ENCODE data around the gene SOHLH1.

The SOHLH1 gene

GRCh38 chr9:135705376-135705775, 6.1 kb upstream of the SOHLH1 start:
- H3K4me1 ChIP-seq (ENCODE audit: insufficient read depth, low read length) = no peaks in the 10 kb centered on the region
- H3K4me3 ChIP-seq (ENCODE audit: low read length) = no peak overlapping the region
- peaks cover 65% of the 10 kb centered on the region for H3K27me3 ChIP-seq (ENCODE audit: insufficient read depth, low read length)

GRCh38 chr9:135704483-135704882, 5.2 kb upstream of the SOHLH1 start:
- no peaks in the 10 kb centered on the region for H3K36me3 ChIP-seq (ENCODE audit: insufficient read depth, low read length)
- H3K27me3 ChIP-seq (ENCODE audit: insufficient read depth, low read length) = peaks cover 68% of the 10 kb centered on the region
- no peaks in the 10 kb centered on the region for H3K9me3 ChIP-seq (ENCODE audit: low read length)
- no peak overlapping the region for H2AFZ ChIP-seq (ENCODE audit: low read depth, low read length)
- H3K4me3 ChIP-seq (ENCODE audit: low read length) = no peak overlapping the region
- no peaks in the 10 kb centered on the region for H3K4me1 ChIP-seq (ENCODE audit: insufficient read depth, low read length)

More at GRCh38 chr9:135705376-135705775, 6.1 kb upstream of the SOHLH1 start:
- no peaks in the 10 kb centered on the region for H3K9me3 ChIP-seq (ENCODE audit: low read length)
- no peaks in the 10 kb centered on the region for H3K36me3 ChIP-seq (ENCODE audit: insufficient read depth, low read length)
- no peak overlapping the region for H2AFZ ChIP-seq (ENCODE audit: low read depth, low read length)

GRCh38 chr9:135703726-135704125, 4.4 kb upstream of the SOHLH1 start:
- Histone ChIP-seq H3K36me3 (ENCODE audit: insufficient read depth, low read length) (no peaks in the 10 kb centered on the region), H3K9me3 (ENCODE audit: low read length) (no peaks in the 10 kb centered on the region), H3K27me3 (ENCODE audit: insufficient read depth, low read length) (peaks cover 63% of the 10 kb centered on the region), H3K4me3 (ENCODE audit: low read length) (no peak overlapping the region), H3K4me1 (ENCODE audit: insufficient read depth, low read length) (no peaks in the 10 kb centered on the region), H2AFZ (ENCODE audit: low read depth, low read length) (no peak overlapping the region)

GRCh38 chr9:135701959-135702721, 2.9 kb upstream of the SOHLH1 start, which contains the start of gene KCNT1:
Gene KCNT1, plus strand, starts transcription at chr9:135702185. Its CDS starts 74 bp downstream, at chr9:135702259.
- Histone ChIP-seq H3K4me3 (ENCODE audit: low read length) (no peak within 1 kb of the TSS), H3K9me3 (ENCODE audit: low read length) (no peaks in the 10 kb centered on the region), H3K4me1 (ENCODE audit: insufficient read depth, low read length) (no peaks in the 10 kb centered on the region), H2AFZ (ENCODE audit: low read depth, low read length) (no peak within 1 kb of the TSS), H3K27me3 (ENCODE audit: insufficient read depth, low read length) (peaks cover 55% of the 10 kb centered on the region), H3K36me3 (ENCODE audit: insufficient read depth, low read length) (no peaks in the 10 kb centered on the region)

- no peaks in the 10 kb centered on the region for H3K4me1 ChIP-seq (ENCODE audit: insufficient read depth, low read length)
- H3K4me3 ChIP-seq (ENCODE audit: low read length) = no peak overlapping the region
- no peaks in the 10 kb centered on the region for H3K9me3 ChIP-seq (ENCODE audit: low read length)
- no peaks in the 10 kb centered on the region for H3K36me3 ChIP-seq (ENCODE audit: insufficient read depth, low read length)
- H3K27me3 ChIP-seq (ENCODE audit: insufficient read depth, low read length) = peaks cover 48% of the 10 kb centered on the region
- H2AFZ ChIP-seq (ENCODE audit: low read depth, low read length) = no peak overlapping the region
These were observed 2.0 kb upstream of the SOHLH1 start for GRCh38 chr9:135701067-135701958.

GRCh38 chr9:135700525-135700924, 1.2 kb upstream of the SOHLH1 start:
- H3K36me3 ChIP-seq (ENCODE audit: insufficient read depth, low read length) = no peaks in the 10 kb centered on the region
- H3K27me3 ChIP-seq (ENCODE audit: insufficient read depth, low read length) = peaks cover 47% of the 10 kb centered on the region
- H3K4me3 ChIP-seq (ENCODE audit: low read length) = no peak overlapping the region
- H3K4me1 ChIP-seq (ENCODE audit: insufficient read depth, low read length) = no peaks in the 10 kb centered on the region
- H2AFZ ChIP-seq (ENCODE audit: low read depth, low read length) = no peak overlapping the region
- no peaks in the 10 kb centered on the region for H3K9me3 ChIP-seq (ENCODE audit: low read length)

- H3K4me1 ChIP-seq (ENCODE audit: insufficient read depth, low read length) = no peaks in the 10 kb centered on the region
- H3K27me3 ChIP-seq (ENCODE audit: insufficient read depth, low read length) = peaks cover 43% of the 10 kb centered on the region
- H2AFZ ChIP-seq (ENCODE audit: low read depth, low read length) = no peak overlapping the region
These were observed 514 bp downstream of the SOHLH1 start for GRCh38 chr9:135698767-135699166.

GRCh38 chr9:135698236-135698635, 1.0 kb downstream of the SOHLH1 start:
- H3K4me1 ChIP-seq (ENCODE audit: insufficient read depth, low read length) = no peaks in the 10 kb centered on the region
- peaks cover 43% of the 10 kb centered on the region for H3K27me3 ChIP-seq (ENCODE audit: insufficient read depth, low read length)
- no peak overlapping the region for H2AFZ ChIP-seq (ENCODE audit: low read depth, low read length)
- no peaks in the 10 kb centered on the region for H3K36me3 ChIP-seq (ENCODE audit: insufficient read depth, low read length)
- H3K9me3 ChIP-seq (ENCODE audit: low read length) = no peaks in the 10 kb centered on the region
- H3K4me3 ChIP-seq (ENCODE audit: low read length) = no peak overlapping the region

More at GRCh38 chr9:135698767-135699166, 514 bp downstream of the SOHLH1 start:
- H3K4me3 ChIP-seq (ENCODE audit: low read length) = no peak overlapping the region
- H3K9me3 ChIP-seq (ENCODE audit: low read length) = no peaks in the 10 kb centered on the region
- H3K36me3 ChIP-seq (ENCODE audit: insufficient read depth, low read length) = no peaks in the 10 kb centered on the region

- Histone ChIP-seq H3K9me3 (ENCODE audit: low read length) (no peaks in the 10 kb centered on the region), H3K4me3 (ENCODE audit: low read length) (no peak overlapping the region), H2AFZ (ENCODE audit: low read depth, low read length) (no peak overlapping the region), H3K4me1 (ENCODE audit: insufficient read depth, low read length) (no peaks in the 10 kb centered on the region), H3K36me3 (ENCODE audit: insufficient read depth, low read length) (no peaks in the 10 kb centered on the region), H3K27me3 (ENCODE audit: insufficient read depth, low read length) (peaks cover 45% of the 10 kb centered on the region)
These were observed 2.1 kb downstream of the SOHLH1 start for GRCh38 chr9:135697226-135697625.

GRCh38 chr9:135696446-135696845, 2.8 kb downstream of the SOHLH1 start:
- Histone ChIP-seq H2AFZ (ENCODE audit: low read depth, low read length) (no peak overlapping the region), H3K27me3 (ENCODE audit: insufficient read depth, low read length) (peaks cover 47% of the 10 kb centered on the region), H3K9me3 (ENCODE audit: low read length) (no peaks in the 10 kb centered on the region), H3K36me3 (ENCODE audit: insufficient read depth, low read length) (no peaks in the 10 kb centered on the region), H3K4me3 (ENCODE audit: low read length) (no peak overlapping the region), H3K4me1 (ENCODE audit: insufficient read depth, low read length) (no peaks in the 10 kb centered on the region)

GRCh38 chr9:135695642-135696041, 3.6 kb downstream of the SOHLH1 start:
- Histone ChIP-seq H3K9me3 (ENCODE audit: low read length) (no peaks in the 10 kb centered on the region), H2AFZ (ENCODE audit: low read depth, low read length) (no peak overlapping the region), H3K27me3 (ENCODE audit: insufficient read depth, low read length) (peaks cover 51% of the 10 kb centered on the region)

GRCh38 chr9:135695036-135695435, 4.2 kb downstream of the SOHLH1 start:
- peaks cover 49% of the 10 kb centered on the region for H3K27me3 ChIP-seq (ENCODE audit: insufficient read depth, low read length)
- no peaks in the 10 kb centered on the region for H3K9me3 ChIP-seq (ENCODE audit: low read length)
- no peak overlapping the region for H2AFZ ChIP-seq (ENCODE audit: low read depth, low read length)
- H3K4me1 ChIP-seq (ENCODE audit: insufficient read depth, low read length) = no peaks in the 10 kb centered on the region
- no peaks in the 10 kb centered on the region for H3K36me3 ChIP-seq (ENCODE audit: insufficient read depth, low read length)
- no peak overlapping the region for H3K4me3 ChIP-seq (ENCODE audit: low read length)

More at GRCh38 chr9:135695642-135696041, 3.6 kb downstream of the SOHLH1 start:
- no peaks in the 10 kb centered on the region for H3K4me1 ChIP-seq (ENCODE audit: insufficient read depth, low read length)
- no peak overlapping the region for H3K4me3 ChIP-seq (ENCODE audit: low read length)
- H3K36me3 ChIP-seq (ENCODE audit: insufficient read depth, low read length) = no peaks in the 10 kb centered on the region

- Histone ChIP-seq H3K36me3 (ENCODE audit: insufficient read depth, low read length) (no peaks in the 10 kb centered on the region), H3K4me1 (ENCODE audit: insufficient read depth, low read length) (no peaks in the 10 kb centered on the region), H3K4me3 (ENCODE audit: low read length) (no peak overlapping the region), H3K27me3 (ENCODE audit: insufficient read depth, low read length) (peaks cover 44% of the 10 kb centered on the region), H2AFZ (ENCODE audit: low read depth, low read length) (no peak overlapping the region), H3K9me3 (ENCODE audit: low read length) (no peaks in the 10 kb centered on the region)
These were observed 4.9 kb downstream of the SOHLH1 start for GRCh38 chr9:135694414-135694813.
